ENCODE measurements around the gene RNF115. TPM values are rescaled to one million over a fixed set of nuclear protein-coding genes. Genes with fewer than 3 reads are reported as not detected.
A peak's percentile ranks its signal among the peaks of the same experiment; 100 is the strongest.
"Not testable (repeated sequence)": the region's sequence is repeated elsewhere in the genome, so short reads cannot be mapped to it uniquely, and the experiment has no call there.

The RNF115 gene
- total RNA-seq, 2 donors from 2014 or later = 17.7 to 19.3 TPM

- H3K4me1 Mint-ChIP-seq = peaks cover 25% of the 10 kb centered on the region
- WGBS, 2 experiments (ENCODE audit: insufficient coverage in 1 of 2, insufficient read length in 1 of 2) = 98 to 100% methylated on average over 1 of the region's 1 CpG
Observed at GRCh38 chr1:145777357-145778145, 46.3 kb downstream of the RNF115 start.

GRCh38 chr1:145773423-145773822 lies 50.5 kb downstream of the RNF115 start:
- Histone ChIP-seq H3K4me1 (ENCODE audit: control insufficient read depth, insufficient read depth, low read length) (no peaks in the 10 kb centered on the region), H3K36me3 (ENCODE audit: control insufficient read depth, insufficient read depth, low read length) (peaks cover 52% of the 10 kb centered on the region), H3K4me3 (ENCODE audit: low read length) (no peak overlapping the region), H3K9me3 (ENCODE audit: control insufficient read depth, low read length) (peaks cover 37% of the 10 kb centered on the region), H3K27ac (ENCODE audit: low read depth, low read length) (no peak overlapping the region), H3K27me3 (ENCODE audit: control insufficient read depth, insufficient read depth, low read length, poor library complexity, severe bottlenecking) (no peaks in the 10 kb centered on the region), H3K9ac (ENCODE audit: extremely low read depth, low read length, poor library complexity, severe bottlenecking) (no peak overlapping the region)
- Mint-ChIP-seq H3K27me3 (ENCODE audit: insufficient read depth) (no peaks in the 10 kb centered on the region), H3K4me1 (peaks cover 10% of the 10 kb centered on the region), H3K9me3 (peaks cover 2% of the 10 kb centered on the region), H3K4me3 (no peak overlapping the region), H3K36me3 (ENCODE audit: low read depth) (peaks cover 44% of the 10 kb centered on the region), H3K27ac (peak overlapping the region; percentile 77)
- DNase-seq = no peak
- TF ChIP-seq, protein P1, sequence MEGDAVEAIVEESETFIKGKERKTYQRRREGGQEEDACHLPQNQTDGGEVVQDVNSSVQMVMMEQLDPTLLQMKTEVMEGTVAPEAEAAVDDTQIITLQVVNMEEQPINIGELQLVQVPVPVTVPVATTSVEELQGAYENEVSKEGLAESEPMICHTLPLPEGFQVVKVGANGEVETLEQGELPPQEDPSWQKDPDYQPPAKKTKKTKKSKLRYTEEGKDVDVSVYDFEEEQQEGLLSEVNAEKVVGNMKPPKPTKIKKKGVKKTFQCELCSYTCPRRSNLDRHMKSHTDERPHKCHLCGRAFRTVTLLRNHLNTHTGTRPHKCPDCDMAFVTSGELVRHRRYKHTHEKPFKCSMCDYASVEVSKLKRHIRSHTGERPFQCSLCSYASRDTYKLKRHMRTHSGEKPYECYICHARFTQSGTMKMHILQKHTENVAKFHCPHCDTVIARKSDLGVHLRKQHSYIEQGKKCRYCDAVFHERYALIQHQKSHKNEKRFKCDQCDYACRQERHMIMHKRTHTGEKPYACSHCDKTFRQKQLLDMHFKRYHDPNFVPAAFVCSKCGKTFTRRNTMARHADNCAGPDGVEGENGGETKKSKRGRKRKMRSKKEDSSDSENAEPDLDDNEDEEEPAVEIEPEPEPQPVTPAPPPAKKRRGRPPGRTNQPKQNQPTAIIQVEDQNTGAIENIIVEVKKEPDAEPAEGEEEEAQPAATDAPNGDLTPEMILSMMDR (conservative IDR thresholded peaks at IDR 0.05) = no peak
- 100% methylated on average over 1 of the region's 1 CpG for WGBS, 2 experiments (ENCODE audit: insufficient coverage in 1 of 2, insufficient read length in 1 of 2)

More at GRCh38 chr1:145777357-145778145, 46.3 kb downstream of the RNF115 start:
- no peak for DNase-seq
- Mint-ChIP-seq H3K9me3 (no peaks in the 10 kb centered on the region), H3K27ac (no peak overlapping the region), H3K36me3 (ENCODE audit: low read depth) (peaks cover 32% of the 10 kb centered on the region), H3K27me3 (ENCODE audit: insufficient read depth) (no peaks in the 10 kb centered on the region), H3K4me3 (no peak overlapping the region)
- Histone ChIP-seq H3K4me1 (ENCODE audit: control insufficient read depth, insufficient read depth, low read length) (no peaks in the 10 kb centered on the region), H3K9me3 (ENCODE audit: control insufficient read depth, low read length) (peaks cover 10% of the 10 kb centered on the region), H3K27me3 (ENCODE audit: control insufficient read depth, insufficient read depth, low read length, poor library complexity, severe bottlenecking) (no peaks in the 10 kb centered on the region), H3K36me3 (ENCODE audit: control insufficient read depth, insufficient read depth, low read length) (peaks cover 28% of the 10 kb centered on the region), H3K9ac (ENCODE audit: extremely low read depth, low read length, poor library complexity, severe bottlenecking) (no peak overlapping the region), H3K27ac (ENCODE audit: low read depth, low read length) (no peak overlapping the region), H3K4me3 (ENCODE audit: low read length) (no peak overlapping the region)
- TF ChIP-seq, protein P1 (conservative IDR thresholded peaks at IDR 0.05) = no peak

DNA sequence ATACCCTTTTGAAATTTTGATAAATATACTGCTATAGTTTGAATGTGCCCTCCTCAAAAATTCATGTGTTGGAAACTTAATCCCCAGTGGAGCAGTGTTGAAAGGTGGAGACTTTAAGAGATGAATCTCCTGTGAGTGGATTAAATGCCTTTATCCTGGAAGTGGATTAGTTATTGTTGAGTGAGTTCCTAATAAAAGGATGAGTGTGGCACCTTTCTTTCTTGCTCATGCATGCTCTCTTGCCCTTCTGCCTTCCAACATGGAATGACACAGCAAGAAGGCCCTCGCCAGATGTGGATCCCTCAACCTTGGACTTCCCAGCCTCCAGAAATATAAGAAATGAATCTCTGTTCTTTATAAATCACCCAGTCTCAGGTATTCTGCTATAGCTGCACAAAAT lies 52.8 kb downstream of the RNF115 start:
- no peak overlapping the region for H3K4me3 ChIP-seq (ENCODE audit: low read length)
- no peaks in the 10 kb centered on the region for H3K27me3 ChIP-seq (ENCODE audit: control insufficient read depth, insufficient read depth, low read length, poor library complexity, severe bottlenecking)
- no peak overlapping the region for H3K27ac ChIP-seq (ENCODE audit: low read depth, low read length)
- Mint-ChIP-seq H3K9me3 (peaks cover 16% of the 10 kb centered on the region), H3K27me3 (ENCODE audit: insufficient read depth) (no peaks in the 10 kb centered on the region), H3K27ac (no peak overlapping the region), H3K4me1 (peaks cover 10% of the 10 kb centered on the region), H3K36me3 (ENCODE audit: low read depth) (peaks cover 55% of the 10 kb centered on the region), H3K4me3 (no peak overlapping the region)
- peaks cover 43% of the 10 kb centered on the region for H3K9me3 ChIP-seq (ENCODE audit: control insufficient read depth, low read length)
- H3K36me3 ChIP-seq (ENCODE audit: control insufficient read depth, insufficient read depth, low read length) = peaks cover 51% of the 10 kb centered on the region
- no peak for DNase-seq
- WGBS, 2 experiments (ENCODE audit: insufficient coverage in 1 of 2, insufficient read length in 1 of 2) = 80 to 87% methylated on average over 1 of the region's 1 CpG
- TF ChIP-seq, protein P1 (conservative IDR thresholded peaks at IDR 0.05) = no peak
- H3K9ac ChIP-seq (ENCODE audit: extremely low read depth, low read length, poor library complexity, severe bottlenecking) = no peak overlapping the region
- no peaks in the 10 kb centered on the region for H3K4me1 ChIP-seq (ENCODE audit: control insufficient read depth, insufficient read depth, low read length)

- not testable (repeated sequence) for H3K9ac ChIP-seq (ENCODE audit: extremely low read depth, low read length, poor library complexity, severe bottlenecking); H3K27ac Mint-ChIP-seq; H3K27me3 Mint-ChIP-seq (ENCODE audit: insufficient read depth); H3K4me3 ChIP-seq (ENCODE audit: low read length); H3K27me3 ChIP-seq (ENCODE audit: control insufficient read depth, insufficient read depth, low read length, poor library complexity, severe bottlenecking); H3K27ac ChIP-seq (ENCODE audit: low read depth, low read length); H3K4me1 Mint-ChIP-seq; H3K4me1 ChIP-seq (ENCODE audit: control insufficient read depth, insufficient read depth, low read length); H3K4me3 Mint-ChIP-seq; DNase-seq
- Histone ChIP-seq H3K36me3 (ENCODE audit: control insufficient read depth, insufficient read depth, low read length) (peaks cover 52% of the 10 kb centered on the region), H3K9me3 (ENCODE audit: control insufficient read depth, low read length) (peaks cover 45% of the 10 kb centered on the region)
- 80 to 97% methylated on average over 1 to 8 of the region's 10 CpGs for WGBS, 2 experiments (ENCODE audit: insufficient coverage in 1 of 2, insufficient read length in 1 of 2)
- Mint-ChIP-seq H3K36me3 (ENCODE audit: low read depth) (peaks cover 72% of the 10 kb centered on the region), H3K9me3 (peaks cover 36% of the 10 kb centered on the region)
Observed at GRCh38 chr1:145768004-145768403, 55.9 kb downstream of the RNF115 start.

DNA sequence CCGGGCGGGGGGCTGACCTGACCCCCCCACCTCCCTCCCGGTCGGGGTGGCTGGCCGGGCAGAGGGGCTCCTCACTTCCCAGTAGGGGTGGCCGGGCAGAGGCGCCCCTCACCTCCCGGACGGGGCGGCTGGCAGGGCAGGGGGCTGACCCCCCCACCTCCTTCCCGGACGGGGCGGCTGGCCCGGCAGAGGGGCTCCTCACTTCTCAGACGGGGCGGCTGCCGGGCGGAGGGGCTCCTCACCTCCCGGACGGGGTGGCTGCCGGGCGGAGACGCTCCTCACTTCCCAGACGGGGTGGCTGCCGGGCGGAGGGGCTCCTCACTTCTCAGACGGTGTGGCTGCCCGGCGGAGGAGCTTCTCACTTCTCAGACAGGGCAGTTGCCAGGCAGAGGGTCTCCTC lies 57.0 kb downstream of the RNF115 start:
- DNase-seq; H3K9ac ChIP-seq (ENCODE audit: extremely low read depth, low read length, poor library complexity, severe bottlenecking); H3K27ac ChIP-seq (ENCODE audit: low read depth, low read length); H3K4me1 ChIP-seq (ENCODE audit: control insufficient read depth, insufficient read depth, low read length); H3K4me3 Mint-ChIP-seq; H3K4me3 ChIP-seq (ENCODE audit: low read length); H3K27me3 ChIP-seq (ENCODE audit: control insufficient read depth, insufficient read depth, low read length, poor library complexity, severe bottlenecking); H3K27ac Mint-ChIP-seq; H3K27me3 Mint-ChIP-seq (ENCODE audit: insufficient read depth); H3K4me1 Mint-ChIP-seq: not testable (repeated sequence)
- Histone ChIP-seq H3K36me3 (ENCODE audit: control insufficient read depth, insufficient read depth, low read length) (peaks cover 51% of the 10 kb centered on the region), H3K9me3 (ENCODE audit: control insufficient read depth, low read length) (peaks cover 44% of the 10 kb centered on the region)
- 93 to 96% methylated on average over 8 to 29 of the region's 29 CpGs for WGBS, 2 experiments (ENCODE audit: insufficient coverage in 1 of 2, insufficient read length in 1 of 2)
- H3K9me3 Mint-ChIP-seq = peaks cover 44% of the 10 kb centered on the region
- peaks cover 69% of the 10 kb centered on the region for H3K36me3 Mint-ChIP-seq (ENCODE audit: low read depth)
